Immature natural killer cell (primary cell): ENCODE results near the gene SLC51A. TPM values are rescaled to one million over a fixed set of nuclear protein-coding genes. Genes with fewer than 3 reads are reported as not detected.
"Not testable (repeated sequence)": the region's sequence is repeated elsewhere in the genome, so short reads cannot be mapped to it uniquely, and the experiment has no call there.

ENCODE experiments used
- DNase-seq, 3 donors: peaks; one replicate each; pipeline ENCODE4 v3.0.0; 2022; ENCODE audit warnings: mixed read lengths in 1 of 3
- H3K27ac Mint-ChIP-seq, 6 donors: one replicate each; pipeline ENCODE4 v1.8.0; 2020; ENCODE audit warnings: mixed read lengths in 6 of 6, mild to moderate bottlenecking in 5 of 6, inconsistent platforms in 4 of 6, moderate library complexity in 3 of 6
- H3K27me3 Mint-ChIP-seq, 3 donors: one replicate each; pipeline ENCODE4 v1.8.0; 2020 to 2021; ENCODE audit warnings: low read depth in 3 of 3, mild to moderate bottlenecking in 3 of 3, mixed read lengths in 3 of 3, moderate library complexity in 3 of 3, inconsistent platforms in 1 of 3
- H3K36me3 Mint-ChIP-seq, 3 donors: one replicate each; pipeline ENCODE4 v1.8.0; 2020; ENCODE audit warnings: mixed read lengths in 3 of 3, inconsistent platforms in 2 of 3, mild to moderate bottlenecking in 2 of 3
- H3K4me1 Mint-ChIP-seq, 2 donors: one replicate each; pipeline ENCODE4 v1.8.0; 2020; ENCODE audit warnings: inconsistent platforms in 2 of 2, mild to moderate bottlenecking in 2 of 2, mixed read lengths in 2 of 2, moderate library complexity in 1 of 2
- H3K4me3 Mint-ChIP-seq, 5 donors: one replicate each; pipeline ENCODE4 v1.8.0; 2020; ENCODE audit warnings: mild to moderate bottlenecking in 5 of 5, mixed read lengths in 5 of 5, inconsistent platforms in 3 of 5, moderate library complexity in 3 of 5
- H3K9me3 Mint-ChIP-seq, 6 donors: one replicate each; pipeline ENCODE4 v1.8.0; 2020; ENCODE audit warnings: mild to moderate bottlenecking in 6 of 6, mixed read lengths in 6 of 6, inconsistent platforms in 4 of 6, moderate library complexity in 3 of 6
- polyA plus RNA-seq, 3 donors: library from polyadenylated mRNA; unstranded; fragments of 300-500 nt; fragmentation: Illumina TruSeq; gene quantifications; one replicate each; pipeline ENCODE4 v1.2.3, GENCODE V29; 2021

Gene SLC51A
- 1 to 10 TPM in 1 of 3 donors, under 1 TPM in 1, not detected in 1; 0.62 to 1.6 TPM for polyA plus RNA-seq

DNA sequence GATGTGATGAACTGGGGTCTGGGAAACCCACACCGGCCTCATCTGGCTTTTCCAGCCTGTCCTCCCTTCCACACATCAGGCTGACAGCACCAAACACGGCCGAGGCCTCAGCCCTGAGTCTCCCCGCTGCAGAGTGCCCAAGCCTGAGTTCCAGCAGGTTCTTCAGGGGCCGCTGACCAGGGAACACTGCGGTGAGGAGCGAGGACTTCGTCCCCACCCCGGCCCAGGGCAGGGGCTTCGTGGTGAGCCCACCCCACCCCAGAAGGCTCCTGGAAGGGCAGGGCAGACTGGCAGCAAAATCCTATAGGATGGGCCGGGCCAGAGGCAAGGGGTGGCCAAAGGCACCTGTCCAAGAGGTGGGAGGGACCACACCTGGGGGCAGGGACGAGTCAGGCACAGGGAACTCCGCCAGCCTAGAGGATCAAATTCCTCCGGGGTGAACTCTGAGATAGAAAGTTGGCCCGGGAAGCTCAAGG is at the start of gene SLC51A:
SLC51A (plus strand) TSS at position 446 of the 476 bp plus-strand sequence. CDS start 179 bp downstream, outside the sequence.
- H3K36me3 Mint-ChIP-seq, result no peaks in the 10 kb centered on the region
- DNase-seq, result no peak
- H3K9me3 Mint-ChIP-seq, result no peaks in the 10 kb centered on the region
- H3K4me1 Mint-ChIP-seq, result peaks cover 12 to 16% of the 10 kb centered on the region in 2 donors
- H3K4me3 Mint-ChIP-seq, result peak within 1 kb of the TSS in 1 of 5 donors; percentile 36
- H3K27ac Mint-ChIP-seq, result peak within 1 kb of the TSS in 2 of 6 donors; percentile 13 to 40
- peaks cover 0 to 9% (median 4%) of the 10 kb centered on the region in 3 donors for H3K27me3 Mint-ChIP-seq

DNA sequence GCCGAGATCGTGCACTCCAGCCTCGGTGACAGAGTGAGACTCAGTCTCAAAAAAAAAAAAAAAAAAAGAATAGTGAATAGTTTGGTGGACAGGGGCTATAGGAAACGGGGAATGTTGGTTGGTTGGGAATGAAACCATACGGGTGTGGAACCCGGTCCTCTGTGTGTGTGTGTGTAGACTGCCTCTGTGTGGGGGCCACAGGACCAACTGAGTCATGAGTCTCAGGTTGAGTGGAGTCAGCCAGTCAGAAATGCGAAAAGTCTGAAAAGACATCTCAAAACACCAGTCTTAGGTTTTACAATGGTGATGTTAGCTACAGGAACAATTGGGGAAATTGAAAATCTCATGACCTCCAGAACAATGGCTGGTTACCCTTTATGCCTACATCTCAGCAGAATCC is 49.6 kb upstream of the SLC51A start:
- Mint-ChIP-seq H3K9me3 (no peaks in the 10 kb centered on the region), H3K36me3 (no peaks in the 10 kb centered on the region), H3K4me1 (peaks cover 0 to 2% of the 10 kb centered on the region in 2 donors), H3K27ac (no peak overlapping the region), H3K27me3 (peaks cover 0 to 3% (median 0%) of the 10 kb centered on the region in 3 donors), H3K4me3 (no peak overlapping the region)
- DNase-seq, result no peak

DNA sequence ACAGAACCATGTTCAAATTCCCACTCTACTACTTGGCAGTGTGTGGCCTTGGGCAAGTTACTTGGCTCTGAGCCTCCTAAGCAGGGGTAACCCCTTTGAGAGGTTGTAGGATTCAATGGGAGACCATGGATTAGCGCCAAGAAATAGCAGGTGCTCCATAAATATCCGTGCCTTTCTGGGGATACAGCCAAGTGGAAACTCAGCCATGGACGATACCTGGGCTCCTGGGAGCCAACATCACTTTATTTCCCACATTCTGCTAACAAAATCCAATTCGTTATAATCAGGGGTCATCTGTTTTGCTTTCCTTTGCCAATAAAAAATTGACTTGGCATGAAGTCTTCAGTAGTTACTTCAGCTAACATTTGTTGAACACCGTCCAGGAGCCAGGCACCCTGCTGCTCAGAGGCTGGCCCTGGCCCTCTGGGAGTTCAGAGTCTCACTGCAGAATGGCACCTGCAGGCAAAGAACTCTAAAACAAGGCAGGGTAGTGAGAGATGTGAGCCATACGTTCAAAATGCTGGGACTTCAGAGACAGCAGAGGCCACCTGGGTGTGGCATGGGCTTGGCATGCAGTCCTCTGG is 47.4 kb upstream of the SLC51A start:
- H3K36me3 Mint-ChIP-seq, result no peaks in the 10 kb centered on the region
- DNase-seq, result no peak
- H3K27ac Mint-ChIP-seq, result no peak overlapping the region
- no peak overlapping the region for H3K4me3 Mint-ChIP-seq
- H3K27me3 Mint-ChIP-seq, result peaks cover 0 to 3% (median 0%) of the 10 kb centered on the region in 3 donors
- peaks cover 0 to 2% of the 10 kb centered on the region in 2 donors for H3K4me1 Mint-ChIP-seq
- H3K9me3 Mint-ChIP-seq, result no peaks in the 10 kb centered on the region

DNA sequence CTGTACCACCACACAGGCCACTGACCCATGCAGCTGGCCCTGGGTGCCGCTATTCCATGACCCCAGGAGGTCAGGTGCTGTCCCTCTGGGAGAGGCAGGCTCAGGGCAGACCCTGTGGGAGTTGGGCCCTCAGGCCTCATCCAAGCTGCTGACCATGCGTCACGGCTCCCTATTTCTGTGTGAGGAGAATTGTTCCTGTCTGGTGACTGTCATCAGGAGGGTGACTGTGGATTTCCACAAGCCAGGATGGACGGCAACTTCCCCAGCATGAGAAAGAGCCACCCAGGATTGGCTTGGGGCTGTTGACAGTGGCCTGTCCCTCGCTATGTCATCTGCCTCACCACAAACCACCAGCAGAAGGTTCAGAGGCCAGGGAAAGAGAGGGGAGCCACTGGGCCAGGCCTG is 46.5 kb upstream of the SLC51A start:
- no peak for DNase-seq
- Mint-ChIP-seq H3K36me3 (no peaks in the 10 kb centered on the region), H3K27ac (no peak overlapping the region), H3K9me3 (no peaks in the 10 kb centered on the region), H3K27me3 (peaks cover 0 to 3% (median 2%) of the 10 kb centered on the region in 3 donors), H3K4me1 (peaks cover 0 to 2% of the 10 kb centered on the region in 2 donors), H3K4me3 (no peak overlapping the region)

DNA sequence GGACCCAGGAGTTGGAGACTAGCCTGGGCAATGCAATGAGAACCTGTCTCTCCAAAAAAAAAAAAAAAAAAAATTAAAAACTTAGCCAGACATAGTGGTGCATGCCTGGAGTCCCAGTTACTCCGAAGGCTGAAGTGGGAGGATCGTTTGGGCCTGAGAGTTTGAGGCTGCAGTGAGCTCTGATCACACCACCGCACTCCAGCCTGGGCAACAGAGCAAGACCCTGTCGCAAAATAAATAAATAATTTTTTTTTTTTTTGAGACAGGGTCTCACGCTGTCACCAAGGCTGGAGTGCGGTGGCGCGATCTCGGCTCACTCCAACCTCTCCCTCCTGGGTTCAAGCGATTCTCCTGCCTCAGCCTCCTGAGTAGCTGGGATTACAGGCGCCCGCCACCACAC is 46.0 kb upstream of the SLC51A start:
- H3K9me3 Mint-ChIP-seq, H3K4me3 Mint-ChIP-seq, H3K4me1 Mint-ChIP-seq, DNase-seq, H3K27me3 Mint-ChIP-seq, H3K36me3 Mint-ChIP-seq, H3K27ac Mint-ChIP-seq: not testable (repeated sequence)

DNA sequence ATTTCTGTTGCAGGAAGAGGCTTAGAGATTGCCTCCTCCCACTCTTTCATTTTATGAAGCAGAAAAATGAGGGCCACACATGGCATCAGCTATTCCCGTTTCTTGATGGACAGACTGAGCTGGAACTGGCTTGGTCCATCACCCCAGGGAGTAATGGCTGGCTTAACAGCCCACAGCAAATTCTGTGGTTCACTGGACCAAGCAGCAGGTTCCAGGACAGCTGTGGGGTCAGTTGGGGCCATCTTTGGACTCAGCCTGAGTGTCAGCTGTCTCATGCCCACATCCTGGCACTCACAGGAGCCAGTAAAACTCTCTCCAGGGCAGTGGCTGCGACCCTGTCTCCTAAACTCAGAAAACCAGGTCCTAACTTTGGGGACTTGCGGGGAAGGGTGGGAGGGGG is 41.7 kb upstream of the SLC51A start:
- DNase-seq, result no peak
- Mint-ChIP-seq H3K27me3 (peaks cover 0 to 4% (median 2%) of the 10 kb centered on the region in 3 donors), H3K9me3 (no peaks in the 10 kb centered on the region), H3K4me3 (no peak overlapping the region), H3K36me3 (no peaks in the 10 kb centered on the region), H3K27ac (no peak overlapping the region), H3K4me1 (peaks cover 7% of the 10 kb centered on the region in 2 donors)

DNA sequence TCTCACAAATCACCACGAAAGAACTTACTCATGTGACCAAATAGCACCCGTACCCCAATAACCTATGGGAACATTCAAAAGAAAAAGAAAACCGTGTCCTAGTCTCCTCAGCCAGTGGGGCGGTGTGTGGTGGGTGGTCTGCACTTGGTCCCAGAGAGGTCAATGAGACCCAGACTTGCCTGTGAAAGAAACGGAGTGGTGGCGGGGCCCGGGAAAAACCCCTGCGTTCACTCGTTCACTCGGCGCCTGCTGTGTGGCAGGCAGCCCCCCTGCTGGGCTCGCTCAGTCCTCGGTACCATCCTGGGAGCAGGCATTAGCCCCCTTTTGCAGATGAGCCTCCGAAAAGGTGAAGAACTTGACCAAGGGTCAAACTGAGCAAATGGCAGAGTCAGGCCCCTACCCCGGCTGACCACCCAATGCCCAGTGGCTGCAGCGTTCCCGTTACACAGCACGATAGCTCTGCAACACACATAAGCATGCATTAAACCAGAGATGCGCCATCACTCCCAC is 41.2 kb upstream of the SLC51A start:
- Mint-ChIP-seq H3K9me3 (no peaks in the 10 kb centered on the region), H3K4me3 (no peak overlapping the region), H3K36me3 (no peaks in the 10 kb centered on the region), H3K4me1 (peaks cover 12 to 13% of the 10 kb centered on the region in 2 donors), H3K27ac (no peak overlapping the region), H3K27me3 (peaks cover 0 to 4% (median 2%) of the 10 kb centered on the region in 3 donors)
- DNase-seq, result no peak

DNA sequence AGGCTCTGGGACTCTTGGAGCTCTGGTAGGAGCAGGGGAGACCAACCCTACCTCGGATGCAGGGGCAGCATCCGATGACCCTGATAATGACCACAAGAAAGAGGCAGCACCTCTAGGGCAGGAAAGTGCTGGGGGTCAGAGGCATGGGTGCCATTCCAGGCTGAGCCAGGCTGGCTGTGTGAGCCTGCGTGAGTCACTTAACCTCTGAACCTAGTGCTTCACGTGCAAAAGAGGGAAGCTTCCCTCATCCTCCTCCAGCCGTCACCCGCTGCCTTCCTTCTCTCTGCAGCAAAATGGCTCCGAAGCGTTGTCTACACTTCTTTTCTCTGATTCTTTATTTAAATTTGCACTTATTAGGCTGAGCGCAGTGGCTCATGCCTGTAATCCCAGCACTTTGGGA is 40.6 kb upstream of the SLC51A start:
- peaks cover 12 to 13% of the 10 kb centered on the region in 2 donors for H3K4me1 Mint-ChIP-seq
- peaks cover 0 to 4% (median 2%) of the 10 kb centered on the region in 3 donors for H3K27me3 Mint-ChIP-seq
- no peak overlapping the region for H3K27ac Mint-ChIP-seq
- DNase-seq, result no peak
- H3K4me3 Mint-ChIP-seq, result no peak overlapping the region
- no peaks in the 10 kb centered on the region for H3K36me3 Mint-ChIP-seq
- no peaks in the 10 kb centered on the region for H3K9me3 Mint-ChIP-seq

DNA sequence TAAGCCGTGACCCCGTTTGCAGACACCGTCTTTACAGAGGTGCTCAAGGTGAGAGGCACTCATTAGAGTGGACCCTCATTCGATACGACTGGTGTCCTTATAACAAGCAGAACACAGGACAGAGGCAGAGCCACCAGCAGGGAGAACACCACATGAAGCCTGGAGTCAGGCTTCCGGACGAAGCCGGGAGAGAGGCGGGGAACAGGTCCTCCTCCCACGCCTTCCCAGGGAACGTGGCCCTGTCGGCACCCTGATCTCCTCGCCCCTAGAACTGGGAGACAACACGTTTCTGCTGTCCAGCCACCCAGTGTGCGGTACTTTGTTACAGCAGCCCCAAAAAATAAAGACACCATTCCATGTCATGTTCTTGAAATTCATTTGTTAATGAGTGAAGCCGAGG is 38.8 kb upstream of the SLC51A start:
- no peak overlapping the region for H3K27ac Mint-ChIP-seq
- H3K4me3 Mint-ChIP-seq, result no peak overlapping the region
- no peak for DNase-seq
- no peaks in the 10 kb centered on the region for H3K9me3 Mint-ChIP-seq
- H3K27me3 Mint-ChIP-seq, result peaks cover 0 to 4% (median 0%) of the 10 kb centered on the region in 3 donors
- H3K36me3 Mint-ChIP-seq, result no peaks in the 10 kb centered on the region
- peaks cover 21% of the 10 kb centered on the region in 2 donors for H3K4me1 Mint-ChIP-seq

DNA sequence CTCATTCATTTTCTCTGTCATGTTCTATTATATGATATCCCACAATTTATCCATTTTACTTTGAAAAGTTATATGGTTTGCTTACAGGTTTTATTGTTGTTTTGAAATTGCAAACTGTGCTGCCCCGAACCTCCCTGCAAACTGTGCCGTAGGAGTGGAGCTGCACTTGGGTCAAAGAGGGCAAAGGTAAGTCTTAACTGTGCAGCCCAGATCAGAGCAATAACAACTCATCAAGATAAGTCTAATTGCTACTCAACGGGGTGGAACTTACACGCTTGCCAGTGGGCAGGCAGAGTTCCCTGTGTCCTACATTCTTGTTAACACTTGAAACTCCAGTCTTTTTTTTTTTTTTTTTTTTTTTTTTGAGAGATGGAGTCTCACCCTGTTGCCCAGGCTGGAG is 38.4 kb upstream of the SLC51A start:
- Mint-ChIP-seq H3K27ac (no peak overlapping the region), H3K9me3 (no peaks in the 10 kb centered on the region), H3K27me3 (peaks cover 0 to 4% (median 0%) of the 10 kb centered on the region in 3 donors), H3K4me1 (peaks cover 21% of the 10 kb centered on the region in 2 donors), H3K36me3 (no peaks in the 10 kb centered on the region), H3K4me3 (no peak overlapping the region)
- no peak for DNase-seq

DNA sequence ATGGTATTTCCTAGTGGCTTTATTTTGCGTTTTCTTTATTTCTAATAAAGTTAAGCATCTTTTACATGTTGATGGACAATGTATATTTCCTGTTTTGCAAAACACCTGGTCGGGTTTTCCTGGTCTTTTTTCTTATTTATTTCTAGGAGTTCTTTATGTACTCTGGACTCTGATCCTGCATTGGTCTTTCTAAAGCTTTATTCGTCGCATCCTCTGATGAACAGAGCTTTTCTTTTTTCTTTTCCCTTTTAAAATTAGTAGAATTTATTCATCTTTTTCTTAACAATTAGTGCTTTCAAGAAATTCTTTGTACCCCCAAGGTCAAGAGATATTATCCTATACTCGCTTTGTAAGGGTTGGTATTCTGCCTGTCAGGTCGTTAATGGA is 37.3 kb upstream of the SLC51A start:
- peaks cover 21% of the 10 kb centered on the region in 2 donors for H3K4me1 Mint-ChIP-seq
- no peaks in the 10 kb centered on the region for H3K36me3 Mint-ChIP-seq
- H3K4me3 Mint-ChIP-seq, result peak overlapping the region in 3 of 5 donors; percentile 62 to 82 (median 75)
- H3K27ac Mint-ChIP-seq, result peak overlapping the region; percentile 58 to 90 (median 70)
- H3K27me3 Mint-ChIP-seq, result peaks cover 0 to 4% (median 2%) of the 10 kb centered on the region in 3 donors
- DNase-seq, result no peak
- no peaks in the 10 kb centered on the region for H3K9me3 Mint-ChIP-seq

DNA sequence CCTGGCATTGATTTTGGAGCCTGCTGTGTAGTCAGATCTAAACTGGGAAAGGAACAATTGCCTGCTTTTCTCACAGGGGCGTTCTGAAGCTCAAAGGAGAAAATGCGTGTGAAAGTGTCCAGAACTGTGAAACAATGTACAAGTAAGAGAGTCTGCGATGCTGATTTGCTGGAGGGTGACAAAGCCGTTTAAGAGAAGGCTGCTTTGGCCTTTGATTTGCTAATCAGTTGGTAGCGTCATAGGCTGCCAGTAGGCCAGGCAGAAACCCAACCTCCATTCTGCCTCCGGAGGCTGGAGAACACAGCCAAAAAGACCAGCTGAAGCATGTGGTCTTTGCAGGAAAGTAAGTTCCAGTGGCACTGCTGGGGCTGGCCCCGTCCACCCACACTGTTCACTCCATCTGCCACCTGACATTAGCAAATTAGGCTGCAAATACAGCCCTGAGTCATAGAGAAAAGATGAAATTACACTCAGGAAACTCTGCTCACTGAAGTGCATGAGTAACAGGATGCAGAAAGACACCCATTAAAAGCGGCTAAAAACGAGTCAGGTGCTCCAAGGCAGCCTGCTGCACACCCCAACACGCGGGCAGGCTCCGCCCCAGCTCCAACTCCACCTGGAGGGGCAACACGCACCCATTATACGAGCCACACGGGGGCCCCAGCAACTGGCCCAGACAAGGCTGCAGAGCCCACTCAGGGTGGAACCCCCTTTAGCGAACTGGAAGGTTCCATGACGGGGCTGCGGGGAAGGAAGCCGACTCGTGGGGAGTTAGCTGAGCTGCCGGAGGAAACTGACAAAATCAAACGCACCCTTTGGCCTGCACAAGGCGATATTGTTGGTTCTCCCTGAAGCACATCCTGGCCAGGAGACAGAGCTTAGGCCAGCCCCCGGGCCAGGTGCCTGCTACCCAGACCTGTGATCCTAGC is 36.7 kb upstream of the SLC51A start:
- DNase-seq, result peak; percentile 46 to 74 (median 48)
- Mint-ChIP-seq H3K4me1 (peaks cover 21% of the 10 kb centered on the region in 2 donors), H3K27me3 (peaks cover 0 to 2% (median 2%) of the 10 kb centered on the region in 3 donors), H3K4me3 (peak overlapping the region; percentile 62 to 82 (median 70)), H3K9me3 (no peaks in the 10 kb centered on the region), H3K27ac (peak overlapping the region; percentile 58 to 90 (median 70)), H3K36me3 (no peaks in the 10 kb centered on the region)

DNA sequence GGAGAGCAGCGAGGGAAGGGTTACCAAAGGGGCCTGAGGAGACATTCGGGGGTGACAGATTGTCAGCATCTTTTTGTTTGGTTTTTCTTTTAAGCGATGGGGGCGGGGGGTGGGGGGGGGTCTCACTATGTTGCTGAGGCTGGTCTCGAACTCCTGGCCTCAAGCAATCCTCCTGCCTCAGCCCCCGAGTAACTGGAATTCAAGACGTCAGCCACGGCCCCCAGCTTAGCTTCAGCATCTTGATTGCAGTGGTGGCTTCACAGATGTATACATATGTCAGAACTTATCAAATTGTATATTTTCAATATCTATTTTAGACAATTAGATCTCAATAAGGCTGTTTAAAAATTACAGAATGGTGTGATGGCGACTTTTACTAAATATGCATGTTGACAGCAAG is 36.0 kb upstream of the SLC51A start:
- Mint-ChIP-seq H3K36me3 (no peaks in the 10 kb centered on the region), H3K27me3 (peaks cover 0 to 2% (median 2%) of the 10 kb centered on the region in 3 donors), H3K4me3 (peak overlapping the region in 3 of 5 donors; percentile 70 to 82 (median 75)), H3K9me3 (no peaks in the 10 kb centered on the region), H3K4me1 (peaks cover 21% of the 10 kb centered on the region in 2 donors), H3K27ac (peak overlapping the region in 2 of 6 donors; percentile 65 to 87)
- DNase-seq, result no peak

DNA sequence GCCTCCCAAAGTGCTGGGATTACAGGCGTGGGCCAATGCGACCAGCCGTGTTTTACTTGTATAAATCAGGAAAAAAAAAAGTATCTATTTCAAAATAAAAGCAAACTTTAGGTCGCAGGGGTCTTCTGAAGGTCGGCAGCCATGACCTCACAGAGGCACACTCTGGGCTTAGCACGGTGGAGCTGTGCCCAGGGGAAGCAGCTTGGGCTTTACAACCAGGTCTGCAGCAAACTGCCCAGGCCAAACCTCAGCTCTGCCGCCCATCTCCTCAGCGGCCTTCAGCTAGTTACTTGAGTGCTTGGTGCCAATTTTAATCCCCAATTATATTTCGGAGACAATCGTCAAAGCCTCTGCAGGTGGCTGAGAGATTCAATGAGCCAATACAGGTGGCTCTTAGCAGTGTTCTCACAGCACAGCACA is 35.2 kb upstream of the SLC51A start:
- no peaks in the 10 kb centered on the region for H3K9me3 Mint-ChIP-seq
- DNase-seq, result no peak
- H3K27ac Mint-ChIP-seq, result peak overlapping the region in 2 of 6 donors; percentile 10 to 81
- H3K27me3 Mint-ChIP-seq, result peaks cover 0 to 2% (median 2%) of the 10 kb centered on the region in 3 donors
- H3K36me3 Mint-ChIP-seq, result no peaks in the 10 kb centered on the region
- H3K4me1 Mint-ChIP-seq, result peaks cover 21% of the 10 kb centered on the region in 2 donors
- H3K4me3 Mint-ChIP-seq, result no peak overlapping the region
